Fibroblast of lung (primary cell): Measurements from ENCODE around the gene CHRNB1.

ENCODE experiments used
- EZH2 ChIP-seq: IDR thresholded peaks from 2 replicates; pipeline ENCODE4 v1.5.1; 2012; ENCODE audit warnings: low read length, control low read depth, mild to moderate bottlenecking; ENCODE audit errors: missing control alignments
- TF ChIP-seq, protein P1 (sequence below), 2 donors: IDR thresholded peaks in 1 of 2; conservative IDR thresholded peaks in 1 of 2; 1 replicate in 1 of 2; 2 replicates in 1 of 2; pipeline ENCODE4 v1.5.1; 2011 to 2012; ENCODE audit warnings: low read length in 2 of 2, control low read depth in 1 of 2, inconsistent platforms in 1 of 2, low read depth in 1 of 2, mild to moderate bottlenecking in 1 of 2

DNA sequence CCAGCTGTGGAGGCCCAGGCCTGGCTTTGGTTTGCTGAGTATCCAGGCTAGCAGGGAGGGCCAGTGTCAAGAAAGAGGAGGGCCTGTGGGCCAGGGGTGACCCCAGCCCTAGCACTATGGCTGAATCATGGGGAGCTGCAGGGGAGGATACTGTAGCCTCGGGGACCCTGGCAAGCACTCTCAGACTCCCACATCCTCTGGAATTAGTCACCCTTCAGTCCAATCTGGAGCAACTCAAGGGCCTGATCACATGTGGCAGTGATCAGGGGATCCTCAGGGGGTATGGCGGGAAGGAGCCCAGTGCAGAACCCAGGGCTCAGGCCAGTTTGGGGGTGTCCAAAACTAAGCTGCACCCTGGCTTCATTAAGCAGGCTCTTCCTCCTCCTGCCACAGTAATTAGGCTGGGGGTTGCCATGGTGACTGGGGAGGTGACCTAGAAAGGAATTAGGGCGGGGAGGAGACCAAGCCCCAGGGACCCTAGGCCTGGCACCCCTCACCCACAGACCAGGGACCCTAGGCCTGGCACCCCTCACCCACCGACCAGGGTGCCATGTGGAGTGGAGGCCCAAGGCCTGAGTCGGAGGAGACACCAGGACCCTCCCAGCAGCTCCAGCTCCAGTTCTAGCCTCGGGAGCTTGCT, 31.4 kb upstream of the CHRNB1 start:
- TF ChIP-seq, protein P1, sequence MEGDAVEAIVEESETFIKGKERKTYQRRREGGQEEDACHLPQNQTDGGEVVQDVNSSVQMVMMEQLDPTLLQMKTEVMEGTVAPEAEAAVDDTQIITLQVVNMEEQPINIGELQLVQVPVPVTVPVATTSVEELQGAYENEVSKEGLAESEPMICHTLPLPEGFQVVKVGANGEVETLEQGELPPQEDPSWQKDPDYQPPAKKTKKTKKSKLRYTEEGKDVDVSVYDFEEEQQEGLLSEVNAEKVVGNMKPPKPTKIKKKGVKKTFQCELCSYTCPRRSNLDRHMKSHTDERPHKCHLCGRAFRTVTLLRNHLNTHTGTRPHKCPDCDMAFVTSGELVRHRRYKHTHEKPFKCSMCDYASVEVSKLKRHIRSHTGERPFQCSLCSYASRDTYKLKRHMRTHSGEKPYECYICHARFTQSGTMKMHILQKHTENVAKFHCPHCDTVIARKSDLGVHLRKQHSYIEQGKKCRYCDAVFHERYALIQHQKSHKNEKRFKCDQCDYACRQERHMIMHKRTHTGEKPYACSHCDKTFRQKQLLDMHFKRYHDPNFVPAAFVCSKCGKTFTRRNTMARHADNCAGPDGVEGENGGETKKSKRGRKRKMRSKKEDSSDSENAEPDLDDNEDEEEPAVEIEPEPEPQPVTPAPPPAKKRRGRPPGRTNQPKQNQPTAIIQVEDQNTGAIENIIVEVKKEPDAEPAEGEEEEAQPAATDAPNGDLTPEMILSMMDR (conservative IDR thresholded peaks at IDR 0.05 in 1 of 2, IDR thresholded peaks at IDR 0.05 in 1 of 2; ENCODE audit: low read depth in 1 of 2, low read length in 2 of 2), result no peak
- TF ChIP-seq EZH2, result no peak
